DMS153 (cell line): ENCODE data around the gene NXN.
"Not testable (repeated sequence)": the region's sequence is repeated elsewhere in the genome, so short reads cannot be mapped to it uniquely, and the experiment has no call there.

Experiments used
- DNase-seq: peaks from one replicate; lab custom pipeline; 2025; lab: John Stamatoyannopoulos, UW

NXN gene

GRCh38 chr17:767076-767475 is 212.5 kb downstream of the NXN start:
- no peak for DNase-seq

- no peak for DNase-seq
Observed at GRCh38 chr17:760371-760770, 219.2 kb downstream of the NXN start.

GRCh38 chr17:759964-760363 is 219.6 kb downstream of the NXN start:
- DNase-seq: no peak

GRCh38 chr17:756010-756567 is 223.5 kb downstream of the NXN start:
- DNase-seq: not testable (repeated sequence)

GRCh38 chr17:755319-755961 is 224.1 kb downstream of the NXN start:
- DNase-seq: not testable (repeated sequence)

- no peak for DNase-seq
Observed at GRCh38 chr17:753418-753817, 226.2 kb downstream of the NXN start.

- DNase-seq: no peak
Observed at GRCh38 chr17:752620-753219, 226.9 kb downstream of the NXN start.

GRCh38 chr17:752002-752619 is 227.5 kb downstream of the NXN start, which contains the start of gene GEMIN4:
GEMIN4 (minus strand) TSS chr17:752264; CDS start chr17:752142, 122 bp downstream.
- DNase-seq: peak; percentile 61

GRCh38 chr17:751269-752001 is 228.1 kb downstream of the NXN start:
- DNase-seq: no peak

- DNase-seq: no peak
Observed at GRCh38 chr17:750431-751037, 229.0 kb downstream of the NXN start.

GRCh38 chr17:749359-749758 is 230.2 kb downstream of the NXN start:
- not testable (repeated sequence) for DNase-seq
